PC-9 (cell line): ENCODE data around the gene COX5A. TPM values are rescaled to one million over a fixed set of nuclear protein-coding genes. Genes with fewer than 3 reads are reported as not detected.

Experiments used
- BruUV-seq: library from RNA; stranded (reverse); fragments of 400-500 nt; replicated peaks from 2 replicates; lab custom pipeline; 2021; lab: Mats Ljungman, UMichigan
- CTCF ChIA-PET: fragments of 300-600 bp; sonication (Branson Sonifier 250); formaldehyde crosslinking; loops from one replicate; lab custom pipeline; 2022; ENCODE audit warnings: antibody characterized with exemption; lab: Charles Lee
- POLR2A ChIA-PET: fragments of 300-600 bp; sonication (Branson Sonifier 250); formaldehyde crosslinking; loops from one replicate; lab custom pipeline; 2022; ENCODE audit warnings: antibody characterized with exemption; ENCODE audit not compliant: unreplicated experiment; lab: Charles Lee
- DNase-seq, 2 experiments: peaks; one replicate each; pipeline versions ENCODE4 v3.0.0 to v3.0.0-alpha.2; 2015 to 2022; ENCODE audit warnings: mixed read lengths in 1 of 2
- H2AFZ ChIP-seq: fragments of 200-600 bp; sonication (generic); 2 replicates; pipeline ENCODE4 v1.8.1; 2017; ENCODE audit warnings: antibody characterized with exemption
- H3F3A ChIP-seq: fragments of 200-600 bp; sonication (generic); 2 replicates; pipeline ENCODE4 v1.8.1; 2017; ENCODE audit warnings: antibody characterized with exemption, mild to moderate bottlenecking, low read depth; ENCODE audit not compliant: insufficient read depth
- H3K27ac ChIP-seq: fragments of 200-600 bp; sonication (generic); 2 replicates; pipeline ENCODE4 v1.6.1; 2016; ENCODE audit warnings: mixed run types
- H3K27me3 ChIP-seq: fragments of 200-600 bp; sonication (generic); 2 replicates; pipeline ENCODE4 v1.6.1; 2016; ENCODE audit warnings: low read depth, mixed run types; ENCODE audit not compliant: insufficient read depth
- H3K36me3 ChIP-seq: fragments of 200-600 bp; sonication (generic); 2 replicates; pipeline ENCODE4 v1.6.1; 2016; ENCODE audit warnings: low read depth, mixed run types
- H3K4me1 ChIP-seq: fragments of 200-600 bp; sonication (generic); replicated peaks from 2 replicates; pipeline ENCODE4 v1.6.1; 2016; ENCODE audit warnings: mixed run types; ENCODE audit not compliant: insufficient read depth
- H3K4me2 ChIP-seq: fragments of 200-600 bp; sonication (generic); 2 replicates; pipeline ENCODE4 v1.6.1; 2017; ENCODE audit warnings: mixed run types
- H3K4me3 ChIP-seq: fragments of 200-600 bp; sonication (generic); 2 replicates; pipeline ENCODE4 v1.6.1; 2016; ENCODE audit warnings: mixed run types
- H3K79me2 ChIP-seq: fragments of 200-600 bp; sonication (generic); 2 replicates; pipeline ENCODE4 v1.6.1; 2017; ENCODE audit warnings: low read depth, mixed run types
- H3K9me2 ChIP-seq: fragments of 200-600 bp; sonication (generic); 2 replicates; pipeline ENCODE4 v1.8.1; 2017; ENCODE audit warnings: mild to moderate bottlenecking; ENCODE audit not compliant: insufficient read depth
- H3K9me3 ChIP-seq: fragments of 200-600 bp; sonication (generic); 2 replicates; pipeline ENCODE4 v1.8.1; 2016; ENCODE audit warnings: low read depth; ENCODE audit not compliant: insufficient read depth
- H4K20me1 ChIP-seq: fragments of 200-600 bp; sonication (generic); 2 replicates; pipeline ENCODE4 v1.8.1; 2017; ENCODE audit not compliant: insufficient read depth
- EZH2 ChIP-seq: fragments of 200-600 bp; sonication (generic); IDR thresholded peaks from 2 replicates; pipeline ENCODE4 v1.8.0; 2017; ENCODE audit warnings: antibody characterized with exemption, low read depth
- intact Hi-C: fragments of 100-400 bp; cut with micrococcal nuclease; formaldehyde crosslinking; loops from one replicate; pipeline ENCODE4 v1.10.0; 2022; ENCODE audit not compliant: unreplicated experiment
- total RNA-seq: library from RNA; stranded (reverse); gene quantifications from 2 replicates; pipeline ENCODE4 v1.2.3, GENCODE V29; 2021
- TF ChIP-seq, protein P1 (sequence below): fragments of 200-600 bp; sonication (generic); conservative IDR thresholded peaks from 2 replicates; pipeline ENCODE4 v1.6.1; 2017; ENCODE audit warnings: mixed run types, antibody characterized with exemption, mild to moderate bottlenecking, moderate library complexity

COX5A gene
- total RNA-seq, 1 experiment from 2014 or later, result 247 TPM

- POLR2A ChIA-PET, result no interaction called here
These were observed 46.4 kb downstream of the COX5A start for GRCh38 chr15:74891469-74891868.

DNA sequence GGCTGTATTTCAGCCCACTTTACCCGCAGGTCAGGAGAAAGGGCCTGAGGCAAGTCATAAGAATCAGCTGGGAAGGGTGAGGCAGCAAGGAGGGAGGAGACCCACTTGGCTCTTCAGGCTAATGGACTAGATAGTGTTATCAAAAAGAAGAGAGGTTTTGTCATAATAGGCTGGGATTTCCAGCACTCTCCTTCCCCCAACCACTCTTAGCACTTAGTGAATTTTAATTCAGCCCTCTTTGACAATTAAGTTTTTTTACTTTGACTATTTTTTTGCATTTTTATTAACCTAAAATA lies 47.3 kb downstream of the COX5A start:
- H3K36me3 ChIP-seq, result no peaks in the 10 kb centered on the region
- POLR2A ChIA-PET, result interaction anchor here (0.6 kb wide), 1 partner anchor 27 kb away, joined by 4 read pairs; no protein-coding TSS in a partner anchor
- no peaks in the 10 kb centered on the region; the same call in 1 of the 2 replicates for H3F3A ChIP-seq
- no TSS peak for BruUV-seq
- peak overlapping the region; percentile 78 for H2AFZ ChIP-seq
- intact Hi-C loops, result no loop called here
- CTCF ChIA-PET, result interaction anchor here (0.6 kb wide), 1 partner anchor 17 kb away, joined by 3 read pairs; the partner anchor contains the start of gene SCAMP2
- no peaks in the 10 kb centered on the region for H4K20me1 ChIP-seq
- H3K27me3 ChIP-seq, result no peaks in the 10 kb centered on the region
- no peak for TF ChIP-seq EZH2
- TF ChIP-seq, protein P1, sequence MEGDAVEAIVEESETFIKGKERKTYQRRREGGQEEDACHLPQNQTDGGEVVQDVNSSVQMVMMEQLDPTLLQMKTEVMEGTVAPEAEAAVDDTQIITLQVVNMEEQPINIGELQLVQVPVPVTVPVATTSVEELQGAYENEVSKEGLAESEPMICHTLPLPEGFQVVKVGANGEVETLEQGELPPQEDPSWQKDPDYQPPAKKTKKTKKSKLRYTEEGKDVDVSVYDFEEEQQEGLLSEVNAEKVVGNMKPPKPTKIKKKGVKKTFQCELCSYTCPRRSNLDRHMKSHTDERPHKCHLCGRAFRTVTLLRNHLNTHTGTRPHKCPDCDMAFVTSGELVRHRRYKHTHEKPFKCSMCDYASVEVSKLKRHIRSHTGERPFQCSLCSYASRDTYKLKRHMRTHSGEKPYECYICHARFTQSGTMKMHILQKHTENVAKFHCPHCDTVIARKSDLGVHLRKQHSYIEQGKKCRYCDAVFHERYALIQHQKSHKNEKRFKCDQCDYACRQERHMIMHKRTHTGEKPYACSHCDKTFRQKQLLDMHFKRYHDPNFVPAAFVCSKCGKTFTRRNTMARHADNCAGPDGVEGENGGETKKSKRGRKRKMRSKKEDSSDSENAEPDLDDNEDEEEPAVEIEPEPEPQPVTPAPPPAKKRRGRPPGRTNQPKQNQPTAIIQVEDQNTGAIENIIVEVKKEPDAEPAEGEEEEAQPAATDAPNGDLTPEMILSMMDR, result no peak
- peak overlapping the region; percentile 70 for H3K4me3 ChIP-seq
- no peaks in the 10 kb centered on the region for H3K9me3 ChIP-seq
- H3K9me2 ChIP-seq, result no peaks in the 10 kb centered on the region
- H3K79me2 ChIP-seq, result peaks cover 14% of the 10 kb centered on the region
- H3K4me1 ChIP-seq, result peaks cover 29% of the 10 kb centered on the region
- DNase-seq, result no peak
- peak overlapping the region; percentile 97 for H3K4me2 ChIP-seq
- no peak overlapping the region for H3K27ac ChIP-seq

More at GRCh38 chr15:74891469-74891868, 46.4 kb downstream of the COX5A start:
- intact Hi-C loops, result no loop called here
- no peaks in the 10 kb centered on the region for H3K9me2 ChIP-seq
- BruUV-seq, result no TSS peak
- no peak for DNase-seq
- no peaks in the 10 kb centered on the region for H3K9me3 ChIP-seq
- no peaks in the 10 kb centered on the region for H3K36me3 ChIP-seq
- TF ChIP-seq, protein P1, result no peak
- TF ChIP-seq EZH2, result no peak
- peaks cover 14% of the 10 kb centered on the region for H3K79me2 ChIP-seq
- H3K27me3 ChIP-seq, result no peaks in the 10 kb centered on the region
- peaks cover 29% of the 10 kb centered on the region for H3K4me1 ChIP-seq
- 0 out of 2 replicates have a peak overlapping the region, but pooled peaks have one; percentile 97 for H3K4me2 ChIP-seq
- H3F3A ChIP-seq, result no peaks in the 10 kb centered on the region; the same call in 1 of the 2 replicates
- no peak overlapping the region for H3K27ac ChIP-seq
- CTCF ChIA-PET, result interaction anchor here (1.6 kb wide), 1 partner anchor 10 kb away, joined by 11 read pairs; no protein-coding TSS in a partner anchor
- no peak overlapping the region for H3K4me3 ChIP-seq
- H2AFZ ChIP-seq, result no peak overlapping the region
- H4K20me1 ChIP-seq, result no peaks in the 10 kb centered on the region

DNA sequence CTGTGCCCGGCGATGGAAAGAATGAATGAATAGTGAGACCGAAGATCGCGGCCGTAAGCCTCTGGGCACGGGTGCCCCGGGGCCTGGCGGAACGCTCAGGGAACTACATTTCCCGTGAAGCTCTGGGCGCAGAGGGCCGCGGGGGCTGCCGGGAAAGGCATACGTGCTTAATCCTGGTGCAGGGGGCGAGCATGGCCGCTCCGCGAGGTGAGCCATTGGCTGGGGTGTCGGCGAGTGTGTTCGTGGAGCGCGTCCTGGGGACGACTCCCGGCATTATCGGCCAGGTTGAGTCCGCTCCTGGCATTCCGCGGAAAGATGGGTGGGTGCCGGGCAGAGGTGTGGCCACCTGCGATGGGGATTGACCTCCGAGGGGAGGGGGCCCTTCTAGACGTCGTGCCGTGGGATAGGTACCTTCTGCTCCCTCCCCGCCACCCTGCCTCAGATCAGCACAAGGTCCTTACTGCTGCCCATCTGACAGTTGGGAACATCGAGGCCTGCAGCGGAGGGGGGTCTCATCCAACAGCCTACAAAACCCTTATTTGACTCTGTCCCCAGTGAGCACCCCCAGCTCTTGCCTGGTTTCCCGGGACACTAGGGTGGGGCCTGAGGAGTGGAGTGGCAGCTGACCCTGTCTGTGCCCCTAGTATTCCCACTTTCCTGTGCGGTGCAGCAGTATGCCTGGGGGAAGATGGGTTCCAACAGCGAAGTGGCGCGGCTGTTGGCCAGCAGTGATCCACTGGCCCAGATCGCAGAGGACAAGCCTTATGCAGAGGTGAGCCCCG lies 47.8 kb downstream of the COX5A start, which contains the start of gene MPI:
MPI (plus strand) TSS at position 160 of the 782 bp plus-strand sequence; CDS start at position 192, 32 bp downstream.
- intact Hi-C loops, result no loop called here
- Histone ChIP-seq H3K4me1 (peaks cover 33% of the 10 kb centered on the region), H2AFZ (peak within 1 kb of the TSS; percentile 78), H3K79me2 (peaks cover 14% of the 10 kb centered on the region), H3K36me3 (no peaks in the 10 kb centered on the region), H3F3A (no peaks in the 10 kb centered on the region; the same call in 1 of the 2 replicates), H3K4me3 (peak within 1 kb of the TSS; percentile 70), H3K27ac (no peak within 1 kb of the TSS), H3K4me2 (peak within 1 kb of the TSS; percentile 97), H4K20me1 (no peaks in the 10 kb centered on the region), H3K9me2 (no peaks in the 10 kb centered on the region), H3K9me3 (no peaks in the 10 kb centered on the region), H3K27me3 (no peaks in the 10 kb centered on the region)
- TF ChIP-seq, protein P1, result no peak
- no peak for TF ChIP-seq EZH2
- ChIA-PET CTCF (interaction anchor here (0.6 to 1.3 kb wide), 2 partner anchors 14 to 17 kb away, joined by 3 to 5 read pairs; partner anchors contain the start of gene SCAMP2), POLR2A (interaction anchor here (0.6 kb wide), 1 partner anchor 26 kb away, joined by 4 read pairs; no protein-coding TSS in a partner anchor)
- TSS peak; percentile 67 for BruUV-seq
- DNase-seq, result peak; percentile 63 to 77
